GM18951 (cell line): Measurements from ENCODE around the gene IGSF8.
A peak's percentile ranks its signal among the peaks of the same experiment; 100 is the strongest.

Experiments
- POLR2A ChIP-seq: IDR thresholded peaks from 4 replicates; pipeline ENCODE4 v1.6.1; 2011; ENCODE audit warnings: mild to moderate bottlenecking; ENCODE audit not compliant: insufficient read length, insufficient read depth; ENCODE audit errors: extremely low read depth
- in situ Hi-C: fragments of 300-500 bp; cut with MboI; formaldehyde crosslinking; loops from one replicate; pipeline ENCODE4 v1.12.0; 2022; ENCODE audit warnings: low sequenced_read_pairs, mixed read lengths, inconsistent platforms; ENCODE audit not compliant: unreplicated experiment

IGSF8 gene

DNA sequence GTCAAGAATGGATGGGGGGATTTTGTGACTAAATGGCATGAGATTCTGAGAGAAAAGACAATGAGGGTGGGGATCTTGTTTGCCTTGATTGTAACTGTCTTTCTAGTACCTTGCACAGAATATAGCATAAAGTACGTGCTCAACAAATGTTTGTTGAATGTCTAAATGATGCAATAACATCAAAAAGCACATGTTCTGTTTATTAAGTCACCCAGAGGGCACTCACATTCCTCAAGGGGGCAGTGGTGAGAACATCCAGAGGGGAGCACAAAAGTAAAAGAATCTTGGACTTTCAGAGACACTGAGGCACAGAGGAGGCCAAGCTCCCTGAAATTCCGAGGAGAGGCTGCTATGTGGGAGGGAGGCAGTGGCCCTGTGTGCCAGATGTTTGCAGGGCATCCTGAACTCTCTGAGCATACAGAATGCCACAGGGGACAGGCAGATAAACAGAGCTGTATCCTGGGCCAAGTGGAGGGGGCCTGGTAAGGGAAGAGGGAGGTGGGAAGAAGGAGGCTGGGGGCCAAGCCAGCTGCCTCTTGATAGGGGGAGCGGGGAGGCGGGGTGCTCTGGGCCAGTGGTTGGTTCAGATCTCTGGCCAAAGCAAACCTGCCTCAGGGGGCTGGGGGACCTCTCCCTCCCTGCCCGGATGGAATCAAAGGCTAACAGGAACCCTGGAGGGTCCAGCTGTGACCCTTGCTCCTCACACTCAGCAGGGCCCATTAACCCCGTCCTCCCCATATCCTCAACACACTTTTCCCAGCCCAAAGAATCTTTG lies 10.7 kb upstream of the IGSF8 start:
- in situ Hi-C loops = no loop called here
- TF ChIP-seq POLR2A = no peak

GRCh38 chr1:160107512-160107911 lies 9.1 kb upstream of the IGSF8 start:
- in situ Hi-C loops = no loop called here
- TF ChIP-seq POLR2A = no peak

GRCh38 chr1:160105155-160105554 lies 6.7 kb upstream of the IGSF8 start:
- in situ Hi-C loops = no loop called here
- TF ChIP-seq POLR2A = no peak

DNA sequence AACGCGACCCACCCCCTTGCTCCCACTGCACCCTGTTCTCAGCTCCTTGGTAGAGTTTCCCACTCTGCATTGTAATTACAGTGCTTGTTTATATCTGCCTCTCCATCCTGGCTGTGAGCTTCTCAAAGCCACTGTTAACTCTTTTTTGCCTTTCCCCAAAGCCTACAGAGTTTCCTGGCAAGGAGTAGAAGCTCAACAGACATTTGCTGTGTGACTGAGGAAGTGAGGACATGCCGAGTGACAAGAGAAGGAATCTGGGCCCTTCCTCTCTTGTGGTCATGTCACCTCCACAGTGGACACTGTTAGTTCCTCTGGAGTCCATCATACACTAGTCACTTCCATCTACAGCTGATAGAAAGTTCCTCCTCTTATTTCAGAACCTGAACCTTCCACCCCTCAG lies 6.1 kb upstream of the IGSF8 start:
- in situ Hi-C loops = no loop called here

GRCh38 chr1:160103658-160104408 lies 5.4 kb upstream of the IGSF8 start:
- no peak for TF ChIP-seq POLR2A
- in situ Hi-C loops = no loop called here

More for the DNA sequence above, 6.1 kb upstream of the IGSF8 start:
- no peak for TF ChIP-seq POLR2A

- in situ Hi-C loops = no loop called here
- no peak for TF ChIP-seq POLR2A
These were observed 3.5 kb upstream of the IGSF8 start for GRCh38 chr1:160101717-160102522.

DNA sequence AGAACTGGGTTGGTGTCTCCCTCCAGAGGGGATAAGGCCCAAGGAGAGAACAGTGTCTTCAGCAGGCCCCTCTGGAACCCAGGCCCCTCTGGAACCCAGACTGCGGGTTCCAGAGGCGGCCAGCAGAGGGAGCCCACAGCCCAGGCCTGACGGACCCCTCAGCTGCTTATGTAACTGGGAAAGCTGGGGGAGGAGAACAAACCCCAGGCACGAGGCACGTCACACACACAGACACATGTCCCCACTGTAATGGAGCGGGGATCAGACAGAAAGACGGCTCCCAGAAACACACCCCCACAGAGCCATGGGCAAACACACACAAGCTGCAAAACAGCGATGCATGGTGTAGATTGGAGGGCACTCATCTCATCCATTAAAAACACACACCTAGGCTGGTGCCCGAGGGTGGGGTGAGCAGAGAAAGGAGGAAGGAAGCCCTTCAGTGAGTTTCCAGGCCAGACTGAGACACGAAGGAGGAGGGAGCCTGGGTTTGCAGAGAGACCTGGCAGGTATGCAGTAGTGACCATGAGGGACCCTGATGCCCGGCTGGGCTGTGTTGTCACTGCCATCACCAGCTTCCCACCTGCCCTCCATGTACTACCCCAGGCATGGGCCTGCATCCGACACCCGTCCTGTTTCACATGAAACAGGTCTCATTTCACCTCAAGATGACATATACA lies 2.8 kb upstream of the IGSF8 start:
- no peak for TF ChIP-seq POLR2A
- in situ Hi-C loops = no loop called here

- in situ Hi-C loops = loop anchor here (25.0 kb wide), 1 partner anchor 512 kb away; no protein-coding TSS in a partner anchor
These were observed 1.4 kb upstream of the IGSF8 start for GRCh38 chr1:160099716-160100375.

DNA sequence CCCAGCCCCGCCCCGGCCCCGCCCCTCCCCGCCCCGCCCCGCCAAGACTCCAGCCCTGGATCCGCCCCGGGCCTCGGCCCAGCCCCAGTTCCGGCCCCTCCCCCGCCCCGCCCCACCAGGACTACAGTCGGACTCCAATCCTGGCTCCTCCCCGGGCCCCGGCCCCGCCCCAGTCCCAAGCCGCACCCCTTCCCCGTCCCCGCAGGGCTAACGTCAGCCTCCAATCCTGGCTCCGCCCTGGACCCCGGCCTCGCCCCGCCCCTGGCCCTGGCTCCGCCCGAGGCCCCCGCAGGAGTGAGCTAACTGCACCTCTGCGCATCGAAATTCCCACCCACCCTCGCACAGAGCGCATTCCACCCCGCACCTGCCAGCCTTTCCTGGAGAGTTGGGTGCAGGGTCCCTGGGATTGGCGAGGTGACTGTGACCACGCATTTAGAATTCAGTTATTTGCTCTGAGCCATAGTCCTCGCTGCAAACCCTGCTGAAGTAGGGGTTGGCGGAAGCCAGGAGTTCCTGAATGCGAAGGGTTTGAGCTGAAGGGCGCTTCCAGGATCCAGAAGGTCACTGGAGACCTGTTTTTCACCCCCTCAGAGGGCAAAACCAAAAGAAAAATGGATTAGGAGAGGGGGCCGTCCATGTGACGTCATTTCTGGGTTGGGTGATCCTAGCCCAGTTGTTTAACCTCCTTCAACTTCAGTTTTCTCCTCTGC lies 588 bp upstream of the IGSF8 start:
- peak; percentile 44 for TF ChIP-seq POLR2A
- in situ Hi-C loops = loop anchor here (25.0 kb wide), 1 partner anchor 513 kb away; no protein-coding TSS in a partner anchor

More at GRCh38 chr1:160099716-160100375, 1.4 kb upstream of the IGSF8 start:
- TF ChIP-seq POLR2A = no peak

DNA sequence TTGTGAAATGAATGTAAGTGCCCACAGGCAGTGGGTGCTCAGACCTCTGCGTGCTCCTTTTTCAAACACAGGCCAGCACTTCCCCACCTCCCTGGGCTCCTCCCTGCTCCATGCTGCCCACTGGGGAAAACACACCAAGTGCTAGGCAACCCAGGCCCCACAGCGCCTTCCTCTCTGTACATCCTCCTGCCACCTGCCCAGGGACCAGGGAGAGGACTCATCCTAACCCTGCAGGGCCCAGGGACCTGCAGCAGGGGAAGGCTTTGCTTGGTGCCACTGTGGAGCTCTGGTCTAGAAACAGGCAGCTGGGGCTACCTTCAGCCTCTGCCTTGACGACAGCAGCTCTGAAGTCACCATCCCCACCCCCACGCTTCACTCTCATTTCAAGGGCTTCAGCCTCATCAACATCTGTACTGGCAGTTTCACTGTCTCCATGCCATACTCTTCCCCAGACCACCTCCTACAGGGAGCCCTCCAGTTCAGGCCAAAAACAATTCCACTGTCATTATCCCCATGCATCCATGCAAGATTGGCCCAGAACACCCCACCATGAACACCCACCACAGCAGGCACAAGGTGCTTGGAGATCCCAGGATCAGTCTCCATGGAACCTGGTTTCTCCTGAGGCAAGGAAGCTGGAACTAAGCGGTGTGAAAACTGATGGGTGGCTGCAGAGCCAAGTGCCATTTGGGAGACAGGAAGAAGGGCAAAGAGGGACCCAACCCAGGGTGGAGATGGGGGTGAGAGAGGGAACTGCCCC lies 1.1 kb downstream of the IGSF8 start:
- no peak for TF ChIP-seq POLR2A
- in situ Hi-C loops = loop anchor here (25.0 kb wide), 1 partner anchor 515 kb away; no protein-coding TSS in a partner anchor
